ENCODE results near the gene RNU1-3. TPM values are rescaled to one million over a fixed set of nuclear protein-coding genes. Genes with fewer than 3 reads are reported as not detected.

The RNU1-3 gene
- total and polyA plus RNA-seq, 9 of the 15 experiments (the other 6 are each of a cell fraction or from before 2014, with no cell fraction given) = under 0.01 to 32,823 (median 2,538) TPM; not detected in 4

- TF ChIP-seq, protein P1, sequence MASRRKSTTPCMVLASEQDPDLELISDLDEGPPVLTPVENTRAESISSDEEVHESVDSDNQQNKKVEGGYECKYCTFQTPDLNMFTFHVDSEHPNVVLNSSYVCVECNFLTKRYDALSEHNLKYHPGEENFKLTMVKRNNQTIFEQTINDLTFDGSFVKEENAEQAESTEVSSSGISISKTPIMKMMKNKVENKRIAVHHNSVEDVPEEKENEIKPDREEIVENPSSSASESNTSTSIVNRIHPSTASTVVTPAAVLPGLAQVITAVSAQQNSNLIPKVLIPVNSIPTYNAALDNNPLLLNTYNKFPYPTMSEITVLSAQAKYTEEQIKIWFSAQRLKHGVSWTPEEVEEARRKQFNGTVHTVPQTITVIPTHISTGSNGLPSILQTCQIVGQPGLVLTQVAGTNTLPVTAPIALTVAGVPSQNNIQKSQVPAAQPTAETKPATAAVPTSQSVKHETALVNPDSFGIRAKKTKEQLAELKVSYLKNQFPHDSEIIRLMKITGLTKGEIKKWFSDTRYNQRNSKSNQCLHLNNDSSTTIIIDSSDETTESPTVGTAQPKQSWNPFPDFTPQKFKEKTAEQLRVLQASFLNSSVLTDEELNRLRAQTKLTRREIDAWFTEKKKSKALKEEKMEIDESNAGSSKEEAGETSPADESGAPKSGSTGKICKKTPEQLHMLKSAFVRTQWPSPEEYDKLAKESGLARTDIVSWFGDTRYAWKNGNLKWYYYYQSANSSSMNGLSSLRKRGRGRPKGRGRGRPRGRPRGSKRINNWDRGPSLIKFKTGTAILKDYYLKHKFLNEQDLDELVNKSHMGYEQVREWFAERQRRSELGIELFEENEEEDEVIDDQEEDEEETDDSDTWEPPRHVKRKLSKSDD (conservative IDR thresholded peaks at IDR 0.05; ENCODE audit: low read length) = peak; percentile 84; the same call in 1 of the 2 replicates
- TF ChIP-seq FOXA3 (CRISPR knock-in tag; conservative IDR thresholded peaks at IDR 0.05 in 1 of 2, IDR thresholded peaks at IDR 0.05 in 1 of 2) = no peak
- peak; percentile 48 for TF ChIP-seq CREM (IDR thresholded peaks at IDR 0.05; ENCODE audit: low read depth)
- TF ChIP-seq ETV6 (IDR thresholded peaks at IDR 0.05; ENCODE audit: borderline replicate concordance in 1 of 2, low read depth in 2 of 2, low read length in 1 of 2) = 0 out of 4 replicates have a peak, but pooled peaks of 1 of the 2 experiments have one; percentile 39
- TF ChIP-seq ETV6 (CRISPR knock-in tag; IDR thresholded peaks at IDR 0.05; ENCODE audit: borderline replicate concordance) = no peak
- TF ChIP-seq, protein P2, sequence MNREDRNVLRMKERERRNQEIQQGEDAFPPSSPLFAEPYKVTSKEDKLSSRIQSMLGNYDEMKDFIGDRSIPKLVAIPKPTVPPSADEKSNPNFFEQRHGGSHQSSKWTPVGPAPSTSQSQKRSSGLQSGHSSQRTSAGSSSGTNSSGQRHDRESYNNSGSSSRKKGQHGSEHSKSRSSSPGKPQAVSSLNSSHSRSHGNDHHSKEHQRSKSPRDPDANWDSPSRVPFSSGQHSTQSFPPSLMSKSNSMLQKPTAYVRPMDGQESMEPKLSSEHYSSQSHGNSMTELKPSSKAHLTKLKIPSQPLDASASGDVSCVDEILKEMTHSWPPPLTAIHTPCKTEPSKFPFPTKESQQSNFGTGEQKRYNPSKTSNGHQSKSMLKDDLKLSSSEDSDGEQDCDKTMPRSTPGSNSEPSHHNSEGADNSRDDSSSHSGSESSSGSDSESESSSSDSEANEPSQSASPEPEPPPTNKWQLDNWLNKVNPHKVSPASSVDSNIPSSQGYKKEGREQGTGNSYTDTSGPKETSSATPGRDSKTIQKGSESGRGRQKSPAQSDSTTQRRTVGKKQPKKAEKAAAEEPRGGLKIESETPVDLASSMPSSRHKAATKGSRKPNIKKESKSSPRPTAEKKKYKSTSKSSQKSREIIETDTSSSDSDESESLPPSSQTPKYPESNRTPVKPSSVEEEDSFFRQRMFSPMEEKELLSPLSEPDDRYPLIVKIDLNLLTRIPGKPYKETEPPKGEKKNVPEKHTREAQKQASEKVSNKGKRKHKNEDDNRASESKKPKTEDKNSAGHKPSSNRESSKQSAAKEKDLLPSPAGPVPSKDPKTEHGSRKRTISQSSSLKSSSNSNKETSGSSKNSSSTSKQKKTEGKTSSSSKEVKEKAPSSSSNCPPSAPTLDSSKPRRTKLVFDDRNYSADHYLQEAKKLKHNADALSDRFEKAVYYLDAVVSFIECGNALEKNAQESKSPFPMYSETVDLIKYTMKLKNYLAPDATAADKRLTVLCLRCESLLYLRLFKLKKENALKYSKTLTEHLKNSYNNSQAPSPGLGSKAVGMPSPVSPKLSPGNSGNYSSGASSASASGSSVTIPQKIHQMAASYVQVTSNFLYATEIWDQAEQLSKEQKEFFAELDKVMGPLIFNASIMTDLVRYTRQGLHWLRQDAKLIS (CRISPR knock-in tag; IDR thresholded peaks at IDR 0.05) = 0 out of 2 replicates have a peak, but pooled peaks have one; percentile 69
- TF ChIP-seq ZNF140 (CRISPR knock-in tag; IDR thresholded peaks at IDR 0.05) = no peak
- TF ChIP-seq ZNF766 (CRISPR knock-in tag; conservative IDR thresholded peaks at IDR 0.05) = peak; percentile 61; the same call in 1 of the 2 replicates
- TF ChIP-seq MAFK (IDR thresholded peaks at IDR 0.05; ENCODE audit: low read length) = no peak
- TF ChIP-seq KLF1 (tag; IDR thresholded peaks at IDR 0.05) = no peak
- no peak for TF ChIP-seq ARID2 (IDR thresholded peaks at IDR 0.05)
- TF ChIP-seq, protein P3, sequence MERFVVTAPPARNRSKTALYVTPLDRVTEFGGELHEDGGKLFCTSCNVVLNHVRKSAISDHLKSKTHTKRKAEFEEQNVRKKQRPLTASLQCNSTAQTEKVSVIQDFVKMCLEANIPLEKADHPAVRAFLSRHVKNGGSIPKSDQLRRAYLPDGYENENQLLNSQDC (CRISPR knock-in tag; IDR thresholded peaks at IDR 0.05) = 0 out of 2 replicates have a peak, but pooled peaks have one; percentile 35
- peak; percentile 71 for TF ChIP-seq ZSCAN29 (IDR thresholded peaks at IDR 0.05)
- no peak for TF ChIP-seq ZC3H8 (IDR thresholded peaks at IDR 0.05)
- peak; percentile 43 for TF ChIP-seq ZFP36 (IDR thresholded peaks at IDR 0.05; ENCODE audit: low read depth, low read length, partially characterized antibody)
- TF ChIP-seq FOXP4 (CRISPR knock-in tag; IDR thresholded peaks at IDR 0.05; ENCODE audit: borderline replicate concordance) = no peak
- no peak for TF ChIP-seq XRCC4 (IDR thresholded peaks at IDR 0.05; ENCODE audit: extremely low read depth, insufficient read depth, insufficient read length)
Observed at GRCh38 chr1:16677552-16678431, 11.0 kb upstream of the RNU1-3 start (continued).
